Measurements from ENCODE around the gene MRPL14.

DNA sequence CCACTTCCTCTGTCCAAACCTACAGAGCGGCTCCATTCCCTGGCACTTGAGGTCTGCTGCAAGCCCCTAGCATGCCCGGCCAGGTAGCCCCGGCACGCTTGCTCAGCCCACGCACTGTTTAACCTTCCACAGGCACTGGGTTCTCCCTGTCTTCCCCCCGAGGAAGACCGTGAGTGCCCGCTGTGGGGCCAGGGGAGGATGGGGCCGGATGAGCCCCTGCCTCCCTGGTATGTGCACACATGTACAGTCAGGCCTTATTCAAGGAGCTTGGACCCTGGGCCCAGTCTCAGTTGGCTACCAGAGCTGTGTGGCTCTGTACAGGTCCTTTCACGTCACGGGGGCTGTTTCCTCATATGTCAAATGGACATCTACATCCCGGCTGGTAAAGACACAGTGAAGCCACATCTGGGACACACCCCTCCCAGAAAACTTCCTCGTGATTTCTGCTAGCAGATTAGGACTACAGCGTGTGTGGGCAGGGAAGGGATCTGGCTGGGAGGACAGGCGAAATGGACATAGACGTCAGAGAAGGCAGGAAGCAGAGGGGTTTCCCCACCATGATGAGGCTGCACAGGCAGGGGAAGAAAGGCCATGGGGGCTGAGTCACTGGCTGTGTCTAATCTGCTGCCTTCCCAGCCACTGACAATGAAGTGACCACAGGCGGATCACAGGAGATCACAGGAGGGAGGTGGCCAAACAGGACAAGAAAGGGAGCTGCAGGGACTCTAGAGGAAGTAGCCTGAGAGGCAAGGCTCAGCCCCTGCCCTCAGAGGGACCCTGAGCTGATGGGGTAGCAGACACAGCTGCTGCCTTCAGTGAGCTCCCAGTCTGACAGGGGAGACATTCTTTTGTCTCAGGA lies 62.9 kb downstream of the MRPL14 start:
- TF ChIP-seq PPARA (CRISPR knock-in tag; IDR thresholded peaks at IDR 0.05; ENCODE audit: borderline replicate concordance): no peak
- no peak for TF ChIP-seq GLIS3 (CRISPR knock-in tag; IDR thresholded peaks at IDR 0.05)
